T-helper 2 cell treated with Interferon-gamma antibody and Interleukin-4, amounts not matched to agents 5 μg/mL and 100 μg/mL, for 36 hours (primary cell): ENCODE measurements around the gene NHS.

ENCODE experiments used
- DNase-seq: peaks from one replicate; pipeline ENCODE4 v3.0.0; 2021; ENCODE audit warnings: low spot score
- H3K27ac Mint-ChIP-seq: one replicate; pipeline ENCODE4 v1.8.0; 2021; ENCODE audit warnings: mild to moderate bottlenecking, mixed read lengths
- H3K27me3 Mint-ChIP-seq: one replicate; pipeline ENCODE4 v1.8.0; 2021; ENCODE audit warnings: low read depth, mixed read lengths
- H3K36me3 Mint-ChIP-seq: one replicate; pipeline ENCODE4 v1.8.0; 2021; ENCODE audit warnings: low read depth, mixed read lengths
- H3K4me1 Mint-ChIP-seq: one replicate; pipeline ENCODE4 v1.8.0; 2021; ENCODE audit warnings: low read depth, mixed read lengths
- H3K4me3 Mint-ChIP-seq: one replicate; pipeline ENCODE4 v1.8.0; 2022; ENCODE audit warnings: mild to moderate bottlenecking, moderate library complexity, mixed read lengths
- H3K9me3 Mint-ChIP-seq: one replicate; pipeline ENCODE4 v1.8.0; 2021; ENCODE audit warnings: mixed read lengths

NHS gene

GRCh38 chrX:17377091-17377717, 2.2 kb downstream of the NHS start:
- Mint-ChIP-seq H3K4me1 (no peaks in the 10 kb centered on the region), H3K9me3 (peaks cover 8% of the 10 kb centered on the region), H3K27me3 (peaks cover 38% of the 10 kb centered on the region), H3K36me3 (no peaks in the 10 kb centered on the region), H3K27ac (no peak overlapping the region), H3K4me3 (no peak overlapping the region)
- peak; percentile 4 for DNase-seq

- peaks cover 33% of the 10 kb centered on the region for H3K27me3 Mint-ChIP-seq
- H3K9me3 Mint-ChIP-seq: peaks cover 10% of the 10 kb centered on the region
- H3K27ac Mint-ChIP-seq: no peak overlapping the region
- peak; percentile 5 for DNase-seq
- peak overlapping the region; percentile 24 for H3K4me3 Mint-ChIP-seq
- H3K4me1 Mint-ChIP-seq: no peaks in the 10 kb centered on the region
- H3K36me3 Mint-ChIP-seq: no peaks in the 10 kb centered on the region
These were observed 2.8 kb downstream of the NHS start for GRCh38 chrX:17377795-17378194.

GRCh38 chrX:17380221-17380620, 5.2 kb downstream of the NHS start:
- Mint-ChIP-seq H3K27me3 (peaks cover 24% of the 10 kb centered on the region), H3K27ac (no peak overlapping the region)

GRCh38 chrX:17390419-17390850, 15.4 kb downstream of the NHS start:
- H3K4me1 Mint-ChIP-seq: no peaks in the 10 kb centered on the region
- no peak overlapping the region for H3K4me3 Mint-ChIP-seq
- no peak for DNase-seq
- no peaks in the 10 kb centered on the region for H3K9me3 Mint-ChIP-seq
- H3K36me3 Mint-ChIP-seq: no peaks in the 10 kb centered on the region
- no peaks in the 10 kb centered on the region for H3K27me3 Mint-ChIP-seq
- no peak overlapping the region for H3K27ac Mint-ChIP-seq

More at GRCh38 chrX:17380221-17380620, 5.2 kb downstream of the NHS start:
- no peak for DNase-seq
- Mint-ChIP-seq H3K4me1 (no peaks in the 10 kb centered on the region), H3K4me3 (no peak overlapping the region), H3K36me3 (no peaks in the 10 kb centered on the region), H3K9me3 (peaks cover 10% of the 10 kb centered on the region)

GRCh38 chrX:17395154-17395553, 20.2 kb downstream of the NHS start:
- H3K27ac Mint-ChIP-seq: no peak overlapping the region
- DNase-seq: no peak
- H3K27me3 Mint-ChIP-seq: no peaks in the 10 kb centered on the region
- no peaks in the 10 kb centered on the region for H3K9me3 Mint-ChIP-seq
- H3K36me3 Mint-ChIP-seq: no peaks in the 10 kb centered on the region
- H3K4me3 Mint-ChIP-seq: no peak overlapping the region
- no peaks in the 10 kb centered on the region for H3K4me1 Mint-ChIP-seq

GRCh38 chrX:17397074-17397473, 22.1 kb downstream of the NHS start:
- DNase-seq: no peak
- Mint-ChIP-seq H3K9me3 (no peaks in the 10 kb centered on the region), H3K4me3 (no peak overlapping the region), H3K36me3 (no peaks in the 10 kb centered on the region), H3K27ac (no peak overlapping the region), H3K4me1 (no peaks in the 10 kb centered on the region), H3K27me3 (no peaks in the 10 kb centered on the region)

GRCh38 chrX:17403189-17403691, 28.2 kb downstream of the NHS start:
- no peak for DNase-seq
- Mint-ChIP-seq H3K27ac (no peak overlapping the region), H3K9me3 (no peaks in the 10 kb centered on the region), H3K36me3 (no peaks in the 10 kb centered on the region), H3K4me1 (no peaks in the 10 kb centered on the region), H3K4me3 (no peak overlapping the region), H3K27me3 (no peaks in the 10 kb centered on the region)

GRCh38 chrX:17403972-17404371, 29.0 kb downstream of the NHS start:
- Mint-ChIP-seq H3K4me1 (no peaks in the 10 kb centered on the region), H3K36me3 (no peaks in the 10 kb centered on the region), H3K27me3 (no peaks in the 10 kb centered on the region), H3K4me3 (no peak overlapping the region), H3K9me3 (no peaks in the 10 kb centered on the region), H3K27ac (no peak overlapping the region)
- no peak for DNase-seq

- H3K36me3 Mint-ChIP-seq: no peaks in the 10 kb centered on the region
These were observed 30.4 kb downstream of the NHS start for GRCh38 chrX:17405225-17405969.

GRCh38 chrX:17409566-17410290, 34.7 kb downstream of the NHS start:
- no peaks in the 10 kb centered on the region for H3K27me3 Mint-ChIP-seq
- H3K4me1 Mint-ChIP-seq: peaks cover 2% of the 10 kb centered on the region
- no peak for DNase-seq
- H3K36me3 Mint-ChIP-seq: no peaks in the 10 kb centered on the region
- H3K9me3 Mint-ChIP-seq: no peaks in the 10 kb centered on the region
- H3K4me3 Mint-ChIP-seq: no peak overlapping the region
- H3K27ac Mint-ChIP-seq: no peak overlapping the region

More at GRCh38 chrX:17405225-17405969, 30.4 kb downstream of the NHS start:
- Mint-ChIP-seq H3K9me3 (no peaks in the 10 kb centered on the region), H3K27ac (no peak overlapping the region), H3K4me3 (no peak overlapping the region), H3K27me3 (no peaks in the 10 kb centered on the region), H3K4me1 (no peaks in the 10 kb centered on the region)
- no peak for DNase-seq

- DNase-seq: no peak
- Mint-ChIP-seq H3K4me3 (no peak overlapping the region), H3K27me3 (no peaks in the 10 kb centered on the region), H3K36me3 (no peaks in the 10 kb centered on the region), H3K4me1 (peaks cover 2% of the 10 kb centered on the region), H3K9me3 (no peaks in the 10 kb centered on the region), H3K27ac (no peak overlapping the region)
These were observed 35.7 kb downstream of the NHS start for GRCh38 chrX:17410651-17411050.

GRCh38 chrX:17411205-17411604, 36.2 kb downstream of the NHS start:
- peaks cover 2% of the 10 kb centered on the region for H3K4me1 Mint-ChIP-seq
- H3K9me3 Mint-ChIP-seq: no peaks in the 10 kb centered on the region
- H3K27ac Mint-ChIP-seq: no peak overlapping the region
- no peaks in the 10 kb centered on the region for H3K36me3 Mint-ChIP-seq
- H3K4me3 Mint-ChIP-seq: no peak overlapping the region
- no peak for DNase-seq
- H3K27me3 Mint-ChIP-seq: no peaks in the 10 kb centered on the region

- H3K4me1 Mint-ChIP-seq: peaks cover 2% of the 10 kb centered on the region
- no peak overlapping the region for H3K4me3 Mint-ChIP-seq
- no peaks in the 10 kb centered on the region for H3K9me3 Mint-ChIP-seq
- H3K27ac Mint-ChIP-seq: no peak overlapping the region
- no peaks in the 10 kb centered on the region for H3K27me3 Mint-ChIP-seq
- DNase-seq: no peak
- H3K36me3 Mint-ChIP-seq: no peaks in the 10 kb centered on the region
These were observed 37.7 kb downstream of the NHS start for GRCh38 chrX:17412692-17413091.

- Mint-ChIP-seq H3K4me3 (no peak overlapping the region), H3K27ac (no peak overlapping the region), H3K9me3 (no peaks in the 10 kb centered on the region), H3K4me1 (peaks cover 2% of the 10 kb centered on the region), H3K27me3 (no peaks in the 10 kb centered on the region), H3K36me3 (no peaks in the 10 kb centered on the region)
- no peak for DNase-seq
These were observed 38.2 kb downstream of the NHS start for GRCh38 chrX:17413228-17413627.
